Uterus (tissue), 4 donors: Measurements from ENCODE around the gene MMP25. TPM values are rescaled to one million over a fixed set of nuclear protein-coding genes. Genes with fewer than 3 reads are reported as not detected.

Experiments used
- DNase-seq, 2 donors: peaks; one replicate each; pipeline ENCODE4 v3.0.0-alpha.2; 2019 to 2020
- H3K27ac ChIP-seq, 2 donors: fragments of 200-600 bp; sonication (generic); 1 replicate in 1 of 2; 2 replicates in 1 of 2; pipeline ENCODE4 v1.5.1; 2016 to 2018
- H3K27me3 ChIP-seq, 2 donors: fragments of 200-600 bp; sonication (generic); one replicate each; pipeline ENCODE4 v1.5.1; 2018 to 2019; ENCODE audit warnings: control low read depth in 1 of 2
- H3K36me3 ChIP-seq, 2 donors: fragments of 200-600 bp; sonication (generic); one replicate each; pipeline ENCODE4 v1.5.1; 2019; ENCODE audit warnings: control low read depth in 1 of 2
- H3K4me1 ChIP-seq, 2 donors: fragments of 200-600 bp; sonication (generic); one replicate each; pipeline ENCODE4 v1.5.1; 2018 to 2019; ENCODE audit warnings: control low read depth in 1 of 2
- H3K4me3 ChIP-seq, 2 donors: fragments of 200-600 bp; sonication (generic); 1 replicate in 1 of 2; 2 replicates in 1 of 2; pipeline ENCODE4 v1.5.1; 2018 to 2019; ENCODE audit warnings: mild to moderate bottlenecking in 1 of 2
- H3K9me3 ChIP-seq, 2 donors: fragments of 200-600 bp; sonication (generic); one replicate each; pipeline ENCODE4 v1.5.1; 2019; ENCODE audit warnings: control low read depth in 1 of 2
- POLR2A ChIP-seq, 2 donors: fragments of 450-650 bp; IDR thresholded peaks; one replicate each; pipeline ENCODE4 v1.6.1; 2016; ENCODE audit warnings: antibody characterized with exemption in 2 of 2, mild to moderate bottlenecking in 1 of 2, moderate library complexity in 1 of 2
- intact Hi-C: fragments of 100-400 bp; cut with DNase I; formaldehyde crosslinking; loops from one replicate; pipeline ENCODE4 v1.15.1; 2023; ENCODE audit warnings: low total_unique reads
- total RNA-seq, 4 donors: library from RNA; depleted of rRNA in 3 of 4; stranded (reverse); fragments of >200 nt in 3 of 4; gene quantifications; one replicate each; pipeline versions ENCODE4 v1.1.0 to v1.2.4, GENCODE V29; 2014 to 2023
- TF ChIP-seq, protein P1 (sequence below), 4 experiments: fragments of 200-600 bp in 2 of 4; fragments of 450-650 bp in 2 of 4; sonication (generic) in 2 of 4; IDR thresholded peaks; one replicate each; pipeline ENCODE4 v1.5.1; 2016 to 2019; ENCODE audit warnings: antibody characterized with exemption in 4 of 4, mild to moderate bottlenecking in 2 of 4, moderate library complexity in 1 of 4
- donor health status: DM: yes; HTN: yes; CAD: no.

Gene MMP25, protein sequence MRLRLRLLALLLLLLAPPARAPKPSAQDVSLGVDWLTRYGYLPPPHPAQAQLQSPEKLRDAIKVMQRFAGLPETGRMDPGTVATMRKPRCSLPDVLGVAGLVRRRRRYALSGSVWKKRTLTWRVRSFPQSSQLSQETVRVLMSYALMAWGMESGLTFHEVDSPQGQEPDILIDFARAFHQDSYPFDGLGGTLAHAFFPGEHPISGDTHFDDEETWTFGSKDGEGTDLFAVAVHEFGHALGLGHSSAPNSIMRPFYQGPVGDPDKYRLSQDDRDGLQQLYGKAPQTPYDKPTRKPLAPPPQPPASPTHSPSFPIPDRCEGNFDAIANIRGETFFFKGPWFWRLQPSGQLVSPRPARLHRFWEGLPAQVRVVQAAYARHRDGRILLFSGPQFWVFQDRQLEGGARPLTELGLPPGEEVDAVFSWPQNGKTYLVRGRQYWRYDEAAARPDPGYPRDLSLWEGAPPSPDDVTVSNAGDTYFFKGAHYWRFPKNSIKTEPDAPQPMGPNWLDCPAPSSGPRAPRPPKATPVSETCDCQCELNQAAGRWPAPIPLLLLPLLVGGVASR
- total RNA-seq = 1 to 10 TPM in 1 of 4 donors, under 1 TPM in 1, not detected in 2; 0.21 to 1.1 TPM

DNA sequence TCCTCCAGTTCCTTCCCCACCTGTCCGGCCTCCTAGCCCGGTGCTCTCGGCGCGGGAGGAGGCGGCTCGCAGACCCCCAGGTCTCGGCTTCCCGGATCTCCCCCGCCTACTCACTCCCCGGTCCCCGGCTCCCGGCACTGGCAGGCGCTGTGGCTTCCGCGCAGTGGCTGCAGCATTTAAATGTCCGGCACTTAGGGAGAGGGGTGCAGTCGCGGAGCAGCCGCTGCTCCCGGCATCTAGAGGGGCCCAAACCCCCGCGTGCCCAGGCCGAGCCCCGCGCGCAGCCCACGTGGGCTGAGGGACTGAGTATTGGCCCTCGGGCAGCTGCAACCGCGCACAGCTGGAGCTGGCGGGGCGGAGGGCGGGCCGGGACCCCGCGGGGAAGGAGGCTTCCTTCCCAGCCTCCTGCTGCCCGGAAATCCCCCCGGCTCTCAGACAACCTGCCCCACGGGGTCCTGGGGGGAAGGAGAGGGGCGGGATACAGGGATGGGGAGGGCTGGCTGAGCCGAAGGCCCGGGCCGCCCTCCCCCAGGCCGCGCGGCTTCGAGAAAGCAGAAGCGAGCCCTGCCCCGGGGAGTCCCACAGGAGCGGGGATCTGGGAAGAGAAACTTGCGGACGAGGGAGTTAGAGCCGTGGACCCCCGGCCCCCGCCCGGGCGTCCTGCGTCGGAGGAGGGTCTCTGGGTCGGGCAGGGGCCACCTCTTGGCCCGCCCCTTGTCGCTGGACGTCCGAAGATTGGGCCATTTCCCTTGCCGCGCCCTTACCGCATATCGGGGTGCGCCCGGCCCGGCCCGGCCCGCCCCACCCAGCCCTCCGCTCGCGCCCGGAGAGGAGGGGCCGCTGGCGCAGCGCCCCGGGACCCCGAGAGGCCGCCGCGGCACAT, at the start of gene MMP25:
Gene MMP25 (plus strand): TSS at position 804 of the 883 bp plus-strand sequence. CDS start 357 bp downstream, outside the sequence.
- peaks cover 29 to 37% of the 10 kb centered on the region in 2 donors for H3K27me3 ChIP-seq
- no peak within 1 kb of the TSS for H3K27ac ChIP-seq

DNA sequence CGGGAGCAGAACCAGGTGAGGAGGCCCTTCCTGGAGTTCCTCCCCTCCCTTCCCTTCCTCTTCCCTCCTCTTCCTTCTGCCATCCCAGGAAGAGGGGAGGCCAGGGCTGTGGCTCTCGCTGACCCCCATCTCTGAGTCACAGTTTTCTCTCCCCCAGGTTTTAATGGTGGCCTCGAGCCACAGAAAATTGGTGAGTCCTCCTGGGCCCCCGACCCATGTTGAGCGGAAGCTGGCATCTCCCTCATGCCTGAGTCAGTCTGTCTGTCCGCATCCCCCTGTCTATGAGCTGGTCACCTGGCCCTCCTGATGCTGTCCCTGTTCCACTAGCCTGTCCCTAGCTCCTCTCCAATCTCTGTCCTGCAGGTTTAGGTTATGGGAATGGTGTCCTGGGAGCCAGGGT, 46.4 kb upstream of the MMP25 start:
- Histone ChIP-seq H3K27ac (no peak overlapping the region), H3K36me3 (no peaks in the 10 kb centered on the region), H3K27me3 (peaks cover 0 to 3% of the 10 kb centered on the region in 2 donors), H3K4me3 (no peak overlapping the region), H3K4me1 (no peaks in the 10 kb centered on the region), H3K9me3 (no peaks in the 10 kb centered on the region)
- intact Hi-C loops = no loop called here
- no peak for DNase-seq
- TF ChIP-seq, protein P1, sequence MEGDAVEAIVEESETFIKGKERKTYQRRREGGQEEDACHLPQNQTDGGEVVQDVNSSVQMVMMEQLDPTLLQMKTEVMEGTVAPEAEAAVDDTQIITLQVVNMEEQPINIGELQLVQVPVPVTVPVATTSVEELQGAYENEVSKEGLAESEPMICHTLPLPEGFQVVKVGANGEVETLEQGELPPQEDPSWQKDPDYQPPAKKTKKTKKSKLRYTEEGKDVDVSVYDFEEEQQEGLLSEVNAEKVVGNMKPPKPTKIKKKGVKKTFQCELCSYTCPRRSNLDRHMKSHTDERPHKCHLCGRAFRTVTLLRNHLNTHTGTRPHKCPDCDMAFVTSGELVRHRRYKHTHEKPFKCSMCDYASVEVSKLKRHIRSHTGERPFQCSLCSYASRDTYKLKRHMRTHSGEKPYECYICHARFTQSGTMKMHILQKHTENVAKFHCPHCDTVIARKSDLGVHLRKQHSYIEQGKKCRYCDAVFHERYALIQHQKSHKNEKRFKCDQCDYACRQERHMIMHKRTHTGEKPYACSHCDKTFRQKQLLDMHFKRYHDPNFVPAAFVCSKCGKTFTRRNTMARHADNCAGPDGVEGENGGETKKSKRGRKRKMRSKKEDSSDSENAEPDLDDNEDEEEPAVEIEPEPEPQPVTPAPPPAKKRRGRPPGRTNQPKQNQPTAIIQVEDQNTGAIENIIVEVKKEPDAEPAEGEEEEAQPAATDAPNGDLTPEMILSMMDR (IDR thresholded peaks at IDR 0.05) = no peak
- no peak for TF ChIP-seq POLR2A (IDR thresholded peaks at IDR 0.05)

More for the DNA sequence above, at the start of gene MMP25:
- DNase-seq = no peak
- intact Hi-C loops = no loop called here
- peaks cover 0 to 16% of the 10 kb centered on the region in 2 donors for H3K4me1 ChIP-seq
- peak within 1 kb of the TSS; percentile 20 to 35 for H3K4me3 ChIP-seq
- H3K9me3 ChIP-seq = no peaks in the 10 kb centered on the region
- no peaks in the 10 kb centered on the region for H3K36me3 ChIP-seq
- no peak for TF ChIP-seq POLR2A (IDR thresholded peaks at IDR 0.05)
- TF ChIP-seq, protein P1 (IDR thresholded peaks at IDR 0.05) = no peak

DNA sequence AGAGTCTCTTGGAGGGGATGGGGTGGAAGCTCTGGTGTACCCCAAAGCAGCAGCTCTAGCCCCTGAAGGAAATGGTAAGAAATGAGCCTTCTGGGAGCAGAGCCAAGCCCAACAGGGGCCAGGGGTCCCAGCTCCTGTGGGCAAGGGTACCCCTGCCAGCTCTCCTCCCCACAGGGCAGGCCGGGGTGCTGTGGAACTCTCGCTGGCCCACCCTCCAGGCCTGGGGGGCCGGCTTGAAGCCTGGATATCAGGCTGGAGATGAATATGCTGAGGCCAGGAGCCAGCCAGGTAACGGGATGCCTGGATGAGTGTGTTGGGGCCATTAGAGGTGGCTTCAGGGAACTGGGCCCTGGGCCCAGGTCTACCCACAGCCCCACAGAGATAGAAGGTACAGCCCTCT, 45.8 kb upstream of the MMP25 start:
- Histone ChIP-seq H3K27me3 (peaks cover 0 to 3% of the 10 kb centered on the region in 2 donors), H3K9me3 (no peaks in the 10 kb centered on the region), H3K4me1 (no peaks in the 10 kb centered on the region), H3K36me3 (no peaks in the 10 kb centered on the region), H3K4me3 (no peak overlapping the region), H3K27ac (no peak overlapping the region)
- DNase-seq = no peak
- intact Hi-C loops = no loop called here
- TF ChIP-seq, protein P1 (IDR thresholded peaks at IDR 0.05) = no peak
- no peak for TF ChIP-seq POLR2A (IDR thresholded peaks at IDR 0.05)

DNA sequence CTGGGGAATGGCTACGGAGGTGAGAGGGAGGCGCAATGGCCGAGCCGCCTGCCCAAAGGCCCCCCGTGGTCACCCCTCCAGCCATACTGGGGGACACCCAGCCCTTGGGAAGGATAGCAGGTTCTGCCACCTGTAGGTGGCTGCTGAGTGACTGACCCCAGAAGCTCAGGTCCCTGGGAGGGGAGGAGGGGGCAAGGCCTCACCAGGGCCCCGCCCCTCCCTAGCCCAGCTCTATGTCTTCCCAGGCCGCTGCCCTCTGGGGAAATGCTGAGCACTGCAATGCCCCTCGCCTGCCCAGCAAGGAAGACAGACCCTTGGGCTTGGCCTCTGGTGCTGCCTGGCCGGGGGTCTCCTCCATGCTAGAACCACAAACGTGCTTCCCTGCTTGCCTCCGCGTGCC, 45.0 kb upstream of the MMP25 start:
- no peak for DNase-seq
- H3K27ac ChIP-seq = no peak overlapping the region
- TF ChIP-seq POLR2A (IDR thresholded peaks at IDR 0.05) = no peak
- TF ChIP-seq, protein P1 (IDR thresholded peaks at IDR 0.05) = no peak
- no peaks in the 10 kb centered on the region for H3K9me3 ChIP-seq
- no peaks in the 10 kb centered on the region for H3K36me3 ChIP-seq
- intact Hi-C loops = no loop called here
- peaks cover 0 to 10% of the 10 kb centered on the region in 2 donors for H3K27me3 ChIP-seq
- H3K4me3 ChIP-seq = no peak overlapping the region
- H3K4me1 ChIP-seq = no peaks in the 10 kb centered on the region
